Liver (tissue), 3 donors: ENCODE results near the gene CYP39A1.

Source experiments
- ATF3 ChIP-seq: IDR thresholded peaks from 2 replicates; pipeline ENCODE4 v1.6.1; 2016; ENCODE audit warnings: antibody characterized with exemption
- CTCF ChIP-seq: fragments of 150-350 bp; IDR thresholded peaks from 2 replicates; pipeline ENCODE4 v1.5.1; 2017; ENCODE audit warnings: improper control_type of control experiment, low read depth, low read length; ENCODE audit not compliant: missing input control
- EGR1 ChIP-seq, 2 donors: IDR thresholded peaks; 2 replicates each; pipeline ENCODE4 v1.6.1; 2016 to 2018; ENCODE audit warnings: antibody characterized with exemption in 2 of 2, low read depth in 2 of 2
- JUND ChIP-seq, 2 donors: IDR thresholded peaks; 2 replicates each; pipeline ENCODE4 v1.6.1; 2016; ENCODE audit warnings: antibody characterized with exemption in 2 of 2
- MAX ChIP-seq: IDR thresholded peaks from 2 replicates; pipeline ENCODE4 v1.6.1; 2016; ENCODE audit warnings: antibody characterized with exemption
- REST ChIP-seq: IDR thresholded peaks from 2 replicates; pipeline ENCODE4 v1.6.1; 2016; ENCODE audit warnings: antibody characterized with exemption, mild to moderate bottlenecking
- SP1 ChIP-seq: IDR thresholded peaks from 2 replicates; pipeline ENCODE4 v1.6.1; 2018; ENCODE audit warnings: antibody characterized with exemption, mild to moderate bottlenecking
- TAF1 ChIP-seq: conservative IDR thresholded peaks from 2 replicates; pipeline ENCODE4 v1.6.1; 2016; ENCODE audit warnings: antibody characterized with exemption, mild to moderate bottlenecking
- ZBTB33 ChIP-seq: IDR thresholded peaks from 2 replicates; pipeline ENCODE4 v1.6.1; 2016; ENCODE audit warnings: antibody characterized with exemption
- donor health status: healthy.
- donor health status: healthy.

GRCh38 chr6:46642928-46643751 lies 9.5 kb downstream of the CYP39A1 start:
- no peak for TF ChIP-seq CTCF
- TF ChIP-seq MAX = no peak
- TF ChIP-seq ZBTB33 = no peak
- no peak for TF ChIP-seq SP1
- no peak for TF ChIP-seq JUND (IDR thresholded peaks at IDR 0.05)
- TF ChIP-seq EGR1 (IDR thresholded peaks at IDR 0.05; ENCODE audit: low read depth in 2 of 2) = no peak
- TF ChIP-seq REST = no peak
- TF ChIP-seq TAF1 = no peak
- no peak for TF ChIP-seq ATF3
